HG03575 (cell line): ENCODE measurements around the gene NSUN3.
A peak's percentile ranks its signal among the peaks of the same experiment; 100 is the strongest.
"Not testable (repeated sequence)": the region's sequence is repeated elsewhere in the genome, so short reads cannot be mapped to it uniquely, and the experiment has no call there.

Experiments
- ATAC-seq: cut with Tn5 transposase; IDR thresholded peaks from one replicate; pipeline ENCODE4 v1.9.1; 2021; ENCODE audit not compliant: unreplicated experiment, insufficient number of reproducible peaks, low FRiP score; ENCODE audit errors: extremely low read depth

NSUN3 gene

DNA sequence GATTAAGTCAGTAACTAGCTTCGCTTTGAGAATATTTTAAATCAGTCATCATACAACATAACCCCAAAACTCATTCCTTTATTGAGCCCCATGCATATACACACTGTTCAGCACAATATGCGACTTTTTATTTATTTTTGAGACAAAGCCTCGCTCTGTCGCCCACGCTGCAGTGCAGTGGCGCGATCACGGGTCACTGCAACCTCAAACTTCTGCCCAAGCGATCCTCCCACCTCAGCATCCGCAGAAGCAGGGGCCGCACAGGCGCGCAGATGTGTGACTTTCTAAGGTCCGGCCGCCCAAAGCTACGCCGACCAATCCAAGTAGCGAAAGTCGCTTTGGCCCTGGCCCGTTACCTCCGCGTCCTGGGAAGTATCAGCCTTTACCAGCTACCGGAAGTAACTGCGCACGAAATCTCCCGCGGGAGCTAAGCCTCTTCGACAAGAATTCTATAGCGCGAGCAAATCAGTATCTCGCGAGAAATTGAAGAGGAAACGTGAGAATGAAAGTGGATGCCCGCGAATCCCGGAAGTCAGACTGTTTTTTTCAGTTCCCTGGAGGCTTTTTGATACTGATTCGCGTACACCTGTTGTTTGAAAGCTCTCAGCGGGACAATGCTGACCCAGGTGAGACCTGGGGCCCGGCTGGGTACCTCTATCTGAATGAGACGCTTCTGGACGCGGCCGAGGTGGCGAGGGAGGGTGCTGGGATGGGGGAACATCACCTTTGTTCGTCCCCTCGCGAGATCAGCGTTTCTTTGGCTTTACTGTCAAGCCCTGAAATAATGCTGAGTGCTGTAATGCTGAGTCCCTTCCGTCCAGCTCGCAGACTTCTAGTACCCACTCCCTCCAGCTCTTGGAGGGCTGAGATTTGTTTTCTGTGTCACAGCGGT lies at the start of gene NSUN3, which contains the start of gene DHFR2:
Gene NSUN3 (plus strand): TSS at position 549 of the 892 bp plus-strand sequence. CDS start 66 bp downstream, at position 615.
Gene DHFR2 (minus strand): TSS at position 404 of the 892 bp plus-strand sequence. CDS start 1,405 bp downstream, outside the sequence.
- peak; percentile 86 for ATAC-seq

DNA sequence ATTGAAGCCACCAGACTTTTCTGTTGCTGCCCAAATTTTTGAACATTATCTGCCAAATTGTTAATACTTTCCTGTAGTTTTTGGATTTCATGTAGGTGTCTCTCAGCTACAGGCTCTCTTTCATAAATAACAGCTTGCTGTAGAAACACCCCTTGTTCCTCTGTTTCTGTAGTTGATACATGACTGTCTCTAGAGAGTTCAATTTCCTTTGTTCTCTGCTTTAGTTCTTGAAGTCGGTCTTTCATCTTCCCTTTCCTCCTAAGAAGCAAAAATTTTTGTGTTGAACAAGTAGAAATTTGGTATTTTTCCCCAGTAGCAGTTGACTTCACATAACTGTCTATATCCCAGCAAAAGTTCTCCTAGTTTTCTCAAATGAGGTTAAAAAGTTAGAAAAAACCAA lies 47.8 kb upstream of the NSUN3 start:
- ATAC-seq: no peak

DNA sequence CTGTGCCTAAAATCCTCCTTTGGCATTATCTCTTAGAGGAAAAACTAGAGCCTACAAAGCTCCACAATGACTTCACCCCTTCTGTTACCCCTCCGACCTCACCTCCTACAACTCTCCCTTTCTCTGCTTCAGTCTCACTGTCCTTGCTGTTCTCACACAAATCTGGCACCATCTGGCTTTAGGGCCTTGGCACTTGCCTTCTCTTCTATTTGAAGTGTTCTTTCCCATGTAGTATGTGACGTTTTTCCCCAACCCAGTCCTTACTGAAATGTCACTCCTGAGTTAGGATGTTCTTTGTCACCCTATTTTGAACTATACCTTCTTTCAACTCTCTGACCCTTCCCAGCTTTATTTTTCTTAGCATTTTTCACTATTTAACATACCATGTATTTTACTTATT lies 43.2 kb upstream of the NSUN3 start:
- ATAC-seq: no peak

DNA sequence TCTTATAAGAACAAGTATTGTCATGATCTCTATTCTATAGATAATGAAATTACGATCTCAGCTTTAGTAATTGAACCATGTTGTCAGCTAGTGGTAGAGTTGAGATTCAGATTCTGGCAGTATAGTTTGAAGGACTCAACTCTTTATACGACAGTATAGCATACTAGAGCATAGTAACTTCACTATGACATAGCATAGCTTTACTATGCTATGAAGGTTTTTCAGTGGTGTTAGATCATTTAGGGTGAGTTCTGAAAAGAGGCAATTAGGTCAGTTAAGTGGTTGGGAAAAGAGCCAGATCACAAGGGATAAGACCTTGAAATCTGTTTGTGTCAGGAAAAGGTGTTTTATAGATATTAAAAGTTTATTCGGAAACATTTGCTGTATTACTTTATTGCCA lies 42.6 kb upstream of the NSUN3 start:
- no peak for ATAC-seq

- no peak for ATAC-seq
These were observed 38.5 kb upstream of the NSUN3 start for GRCh38 chr3:94024385-94024784.

GRCh38 chr3:94026623-94027022 lies 36.2 kb upstream of the NSUN3 start:
- no peak for ATAC-seq

DNA sequence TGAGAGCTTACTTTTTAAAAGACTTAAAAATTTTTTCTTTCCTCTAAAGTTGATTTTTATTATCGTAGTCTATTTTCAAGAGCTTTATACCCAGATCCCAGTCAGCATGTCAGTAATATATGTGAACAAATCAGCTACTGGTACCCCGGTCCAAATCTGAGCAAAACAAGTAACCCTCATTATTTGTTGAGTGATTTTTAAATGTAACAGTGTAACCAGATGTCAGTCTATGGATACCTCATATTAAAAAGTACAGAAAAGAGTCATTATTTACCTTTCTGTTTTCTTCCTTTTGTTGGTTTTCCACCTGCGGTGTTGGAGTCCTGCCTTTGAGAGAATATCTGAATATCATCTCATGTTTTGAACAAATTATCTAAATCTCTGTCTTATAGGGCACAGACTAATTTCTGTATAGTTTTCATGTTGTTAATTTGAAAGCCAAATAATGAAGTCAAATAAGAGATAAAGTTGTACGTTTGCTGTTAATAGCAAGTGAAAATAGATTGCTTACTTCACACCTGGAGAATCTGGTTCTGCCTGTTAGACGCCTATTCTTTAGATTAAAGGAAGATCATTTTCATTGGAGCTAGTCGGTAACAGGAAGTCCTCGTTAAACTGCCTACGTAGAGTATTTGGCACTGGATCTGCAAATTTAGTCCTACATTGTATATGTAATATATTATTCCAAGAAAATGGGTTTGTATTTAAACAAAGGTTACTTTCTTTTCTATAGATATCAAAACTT lies 34.6 kb upstream of the NSUN3 start, which contains the start of gene STX19:
Gene STX19 (minus strand): TSS at position 505 of the 745 bp plus-strand sequence. CDS start 13,328 bp downstream, outside the sequence.
- ATAC-seq: no peak

- ATAC-seq: no peak
These were observed 25.9 kb upstream of the NSUN3 start for GRCh38 chr3:94036909-94037507.

GRCh38 chr3:94043285-94043684 lies 19.6 kb upstream of the NSUN3 start:
- ATAC-seq: no peak

DNA sequence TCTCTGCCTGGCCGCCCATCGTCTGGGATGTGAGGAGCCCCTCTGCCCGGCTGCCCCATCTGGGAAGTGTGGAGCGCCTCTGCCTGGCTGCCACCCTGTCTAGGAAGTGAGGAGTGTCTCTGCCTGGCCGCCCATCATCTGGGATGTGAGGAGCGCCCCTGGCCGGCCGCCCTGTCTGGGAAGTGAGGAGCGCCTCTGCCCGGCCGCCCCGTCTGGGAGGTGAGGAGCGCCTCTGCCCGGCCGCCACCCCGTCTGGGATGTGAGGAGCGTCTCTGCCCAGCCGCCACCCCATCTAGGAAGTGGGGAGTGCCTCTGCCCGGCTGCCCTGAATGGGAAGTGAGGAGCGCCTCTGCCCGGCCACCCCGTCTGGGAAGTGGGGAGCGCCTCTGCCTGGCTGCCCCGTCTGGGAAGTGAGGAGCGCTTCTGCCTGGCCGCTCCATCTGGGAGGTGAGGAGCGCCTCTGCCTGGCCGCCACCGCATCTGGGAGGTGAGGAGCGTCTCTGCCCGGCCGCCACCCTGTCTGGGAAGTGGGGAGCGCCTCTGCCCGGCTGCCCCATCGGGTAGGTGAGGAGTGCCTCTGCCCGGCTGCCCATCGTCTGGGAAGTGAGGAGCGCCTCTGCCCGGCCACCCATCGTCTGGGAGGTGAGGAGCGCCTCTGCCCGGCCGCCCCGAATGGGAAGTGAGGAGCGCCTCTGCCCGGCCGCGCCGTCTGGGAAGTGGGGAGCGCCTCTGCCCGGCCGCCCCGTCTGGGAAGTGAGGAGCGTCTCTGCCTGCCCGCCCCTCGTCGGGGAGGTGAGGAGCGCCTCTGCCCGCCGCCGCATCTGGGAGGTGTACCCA lies 18.5 kb upstream of the NSUN3 start:
- not testable (repeated sequence) for ATAC-seq

GRCh38 chr3:94046533-94046932 lies 16.3 kb upstream of the NSUN3 start:
- no peak for ATAC-seq

DNA sequence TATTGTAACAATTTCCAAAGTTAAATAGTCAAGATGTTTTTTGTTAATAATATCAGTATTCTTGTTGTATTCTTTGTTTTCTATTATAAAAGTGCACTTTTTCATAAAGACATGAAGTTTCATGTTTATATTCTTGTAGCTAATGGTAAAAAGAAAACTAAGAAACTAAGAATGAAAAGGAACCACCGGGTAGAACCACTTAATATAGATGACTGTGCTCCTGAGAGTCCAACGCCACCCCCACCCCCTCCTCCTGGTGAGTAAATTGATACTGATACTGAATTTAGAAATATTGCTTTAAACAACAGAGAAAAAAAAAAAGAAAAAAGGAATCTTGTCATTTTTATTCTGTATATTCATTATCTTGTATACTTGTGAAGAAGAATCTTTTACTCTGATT lies 13.6 kb upstream of the NSUN3 start:
- no peak for ATAC-seq

DNA sequence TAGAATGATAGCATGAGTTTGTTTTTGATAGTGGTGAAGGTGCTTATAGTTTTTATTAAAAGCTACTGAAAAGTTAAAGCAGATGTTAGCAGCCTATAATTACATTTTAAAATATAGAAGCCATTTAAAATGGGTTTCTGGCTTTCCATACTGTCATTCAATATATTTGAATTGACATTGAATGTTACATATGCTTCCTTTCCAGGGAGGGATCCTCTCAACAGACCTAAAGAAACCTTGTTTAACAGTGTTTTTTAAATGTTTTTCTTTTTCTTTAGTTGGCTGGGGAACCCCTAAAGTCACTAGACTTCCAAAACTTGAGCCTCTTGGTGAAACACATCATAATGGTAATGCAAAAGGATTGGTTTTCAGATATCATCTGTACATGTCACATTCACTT lies 12.3 kb upstream of the NSUN3 start:
- ATAC-seq: no peak

GRCh38 chr3:94061297-94061696 lies 1.6 kb upstream of the NSUN3 start:
- no peak for ATAC-seq

- no peak for ATAC-seq
These were observed 747 bp downstream of the NSUN3 start for GRCh38 chr3:94063496-94064119.

DNA sequence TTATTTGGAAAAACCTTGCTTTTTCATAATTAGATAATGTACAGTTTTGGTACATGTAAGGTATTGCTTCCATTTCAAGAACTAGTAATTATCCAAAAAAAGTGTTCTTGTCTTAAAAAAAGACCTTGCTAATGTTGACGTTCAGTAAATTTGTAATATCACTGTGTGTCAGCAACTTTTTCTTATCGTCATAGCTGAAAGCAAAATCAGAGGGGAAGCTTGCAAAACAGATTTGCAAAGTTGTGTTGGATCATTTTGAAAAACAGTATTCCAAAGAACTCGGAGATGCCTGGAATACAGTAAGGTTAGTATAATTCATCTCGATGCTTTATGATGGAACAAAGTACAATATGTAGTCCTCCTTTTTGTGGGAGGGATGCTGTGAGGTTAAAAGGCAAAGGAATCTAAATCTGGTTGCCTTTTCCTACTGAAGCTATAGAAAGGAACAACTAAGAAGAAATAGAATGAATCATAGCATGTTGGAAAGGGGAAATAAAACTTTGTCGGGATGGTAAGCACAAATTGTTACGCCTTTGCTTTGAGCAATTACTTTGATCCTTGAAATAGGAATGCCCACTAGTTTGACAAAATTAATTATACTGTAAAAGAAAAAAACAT lies 1.5 kb downstream of the NSUN3 start:
- no peak for ATAC-seq

GRCh38 chr3:94065122-94065521 lies 2.3 kb downstream of the NSUN3 start:
- ATAC-seq: no peak
